GM12875 (cell line): ENCODE data around the gene SLC35F3.

Source experiments
- H3K4me3 ChIP-seq: one replicate; pipeline ENCODE4 v1.5.1; 2011; ENCODE audit warnings: low read depth, low read length, control low read depth
- CTCF ChIP-seq: IDR thresholded peaks from 2 replicates; pipeline ENCODE4 v1.5.1; 2011; ENCODE audit warnings: low read depth, mild to moderate bottlenecking, control low read depth, inconsistent platforms, low read length, moderate library complexity, borderline replicate concordance; ENCODE audit not compliant: insufficient read depth

SLC35F3 gene

GRCh38 chr1:234164098-234164709 lies 259.7 kb downstream of the SLC35F3 start:
- no peak overlapping the region for H3K4me3 ChIP-seq
- no peak for TF ChIP-seq CTCF

GRCh38 chr1:234168061-234168724 lies 263.7 kb downstream of the SLC35F3 start:
- TF ChIP-seq CTCF: no peak

GRCh38 chr1:234169161-234169849 lies 264.8 kb downstream of the SLC35F3 start:
- no peak for TF ChIP-seq CTCF
- H3K4me3 ChIP-seq: no peak overlapping the region

More at GRCh38 chr1:234168061-234168724, 263.7 kb downstream of the SLC35F3 start:
- no peak overlapping the region for H3K4me3 ChIP-seq

- TF ChIP-seq CTCF: no peak
These were observed 265.6 kb downstream of the SLC35F3 start for GRCh38 chr1:234170067-234170466.

GRCh38 chr1:234170622-234171021 lies 266.1 kb downstream of the SLC35F3 start:
- TF ChIP-seq CTCF: no peak
- H3K4me3 ChIP-seq: no peak overlapping the region

More at GRCh38 chr1:234170067-234170466, 265.6 kb downstream of the SLC35F3 start:
- H3K4me3 ChIP-seq: no peak overlapping the region

GRCh38 chr1:234173968-234174367 lies 269.5 kb downstream of the SLC35F3 start:
- H3K4me3 ChIP-seq: no peak overlapping the region
- no peak for TF ChIP-seq CTCF
